HG03196 (cell line): Measurements from ENCODE around the gene CHD6.

Source experiments
- ATAC-seq: cut with Tn5 transposase; IDR thresholded peaks from one replicate; pipeline ENCODE4 v1.9.1; 2021; ENCODE audit not compliant: unreplicated experiment

Gene CHD6

DNA sequence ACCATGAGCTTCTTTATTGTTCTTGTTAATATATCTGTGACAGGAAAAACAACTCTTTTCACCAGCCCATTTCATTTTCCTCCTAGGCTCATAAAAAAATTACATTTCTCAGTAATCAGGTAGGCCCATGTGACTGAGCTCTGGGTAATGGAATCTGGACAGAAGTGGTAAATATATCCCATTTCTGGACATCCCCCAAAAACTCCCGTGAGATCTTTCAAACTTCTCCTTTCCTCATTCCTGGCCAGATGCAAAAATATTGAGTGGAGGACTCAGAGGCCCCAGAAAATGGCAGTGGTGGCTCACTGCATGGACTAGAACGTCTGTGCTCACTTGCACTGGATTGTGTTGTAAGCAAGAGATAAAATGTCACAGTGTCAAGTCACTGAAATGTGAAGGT is 3.8 kb upstream of the CHD6 start:
- ATAC-seq, result no peak

DNA sequence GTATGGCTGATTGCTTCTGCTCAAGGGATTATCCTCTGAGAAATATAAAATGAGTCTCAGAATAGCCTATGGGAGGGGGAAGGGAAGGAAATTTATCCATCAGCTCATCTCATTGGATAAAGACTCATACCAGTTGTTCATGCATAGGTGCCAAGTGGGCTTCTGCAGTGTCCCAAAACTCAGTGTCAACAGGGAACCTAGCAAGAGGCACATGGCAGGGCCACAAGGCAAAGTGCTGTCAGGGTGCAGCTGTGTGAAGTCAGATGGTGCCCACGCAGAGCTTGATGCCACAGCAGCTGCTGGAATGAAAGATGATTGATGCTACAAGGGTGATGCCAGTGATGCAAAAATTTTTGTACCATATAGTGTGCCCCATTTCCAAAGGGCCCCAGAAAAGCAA is 3.2 kb upstream of the CHD6 start:
- no peak for ATAC-seq

DNA sequence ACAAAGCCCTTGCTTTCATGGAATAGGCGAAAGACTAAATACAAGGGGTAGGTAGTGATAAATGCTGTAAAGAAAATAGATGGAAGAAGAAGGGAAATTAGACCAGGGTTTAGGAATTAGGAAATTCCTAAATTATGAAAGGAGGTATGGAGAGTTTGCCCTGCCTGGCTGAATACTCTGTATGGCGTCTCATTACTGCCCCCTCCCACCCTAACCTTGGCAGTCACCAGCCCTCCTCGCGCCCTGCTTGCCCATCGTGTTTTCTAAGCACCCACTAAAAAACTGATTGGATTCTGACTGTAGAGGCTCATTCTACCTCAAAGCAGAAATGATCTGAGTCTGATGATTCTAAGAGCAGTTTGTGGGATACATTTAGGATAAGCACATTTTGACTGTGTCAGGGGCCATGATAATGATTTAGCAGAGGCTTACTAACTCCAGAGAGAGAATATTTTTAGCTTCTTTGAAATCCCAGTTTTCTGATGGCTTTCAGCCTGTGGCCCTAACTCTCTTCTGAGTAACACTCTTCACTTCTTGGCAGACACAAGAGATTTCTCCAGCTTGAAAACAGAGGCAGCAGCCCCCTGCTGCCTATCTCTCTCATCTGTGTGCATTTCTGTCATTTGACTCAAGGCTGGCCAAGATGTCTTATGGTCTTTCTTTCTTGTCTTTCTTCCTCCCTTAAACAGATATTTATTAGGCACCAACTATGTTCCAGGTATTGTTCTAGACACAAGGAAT is 1.4 kb upstream of the CHD6 start:
- ATAC-seq, result no peak

DNA sequence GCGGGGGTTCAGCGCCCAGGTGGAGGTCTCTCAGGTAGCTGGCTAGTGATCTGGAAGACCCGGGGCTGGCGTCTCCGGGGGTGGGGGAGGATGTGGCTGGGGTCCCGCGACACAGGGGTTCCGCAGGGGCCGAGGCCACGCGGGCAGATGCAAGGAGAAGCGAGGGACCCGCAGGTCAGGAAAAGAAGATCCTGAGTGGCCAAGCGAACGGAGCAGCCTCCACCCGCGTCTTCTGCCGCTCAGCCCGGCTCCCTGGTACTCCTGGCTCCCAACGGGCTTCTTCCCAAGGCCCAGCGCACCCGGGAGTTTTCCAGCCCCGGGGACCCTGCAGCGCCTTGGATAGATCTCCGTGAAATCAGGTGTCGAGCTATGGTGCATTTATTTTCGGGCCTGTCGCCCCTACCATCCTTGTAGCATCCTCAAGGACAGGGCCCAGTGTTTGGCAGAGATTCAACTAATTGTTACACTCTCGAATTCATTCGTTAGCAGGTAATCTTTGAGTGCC is 682 bp upstream of the CHD6 start:
- ATAC-seq, result no peak

DNA sequence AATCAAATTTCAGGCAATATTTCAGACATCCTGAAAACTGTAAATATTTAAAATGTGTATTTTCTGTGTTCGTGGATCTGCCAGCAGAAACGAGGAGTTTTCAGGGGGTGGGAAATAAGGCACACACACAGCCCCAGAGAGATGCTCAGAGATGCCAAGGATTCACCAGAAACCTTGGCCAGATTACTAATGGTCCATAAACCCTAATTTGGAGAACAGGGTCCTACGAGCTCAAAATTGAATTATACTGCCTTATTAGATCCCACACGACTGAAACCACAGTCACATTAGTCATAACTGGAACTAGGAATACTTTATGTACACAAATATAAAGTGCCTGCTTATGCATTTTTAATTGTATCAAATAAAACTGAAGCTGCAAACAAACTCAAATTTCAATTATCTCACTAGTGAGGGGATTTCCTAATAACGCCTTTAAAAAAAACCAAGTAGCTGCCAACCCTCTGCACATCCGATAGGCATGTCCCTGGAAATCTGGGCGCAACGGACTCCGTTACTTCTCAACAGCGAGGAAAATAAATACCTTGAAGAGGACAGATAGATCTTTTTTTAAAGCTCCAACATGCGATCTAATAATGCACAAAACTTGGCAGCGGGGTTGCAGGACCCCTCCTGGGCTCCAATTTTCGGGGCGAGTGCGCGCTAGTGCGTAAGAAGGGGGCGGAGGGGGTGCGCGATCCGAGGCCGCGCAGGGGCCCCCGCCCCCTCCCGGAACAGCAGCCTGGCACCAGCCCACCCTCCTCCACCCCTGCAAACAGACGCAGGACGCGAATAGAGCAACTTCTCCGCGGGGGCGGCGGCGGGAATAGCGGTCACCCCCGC is 897 bp downstream of the CHD6 start:
- peak; percentile 9 for ATAC-seq

DNA sequence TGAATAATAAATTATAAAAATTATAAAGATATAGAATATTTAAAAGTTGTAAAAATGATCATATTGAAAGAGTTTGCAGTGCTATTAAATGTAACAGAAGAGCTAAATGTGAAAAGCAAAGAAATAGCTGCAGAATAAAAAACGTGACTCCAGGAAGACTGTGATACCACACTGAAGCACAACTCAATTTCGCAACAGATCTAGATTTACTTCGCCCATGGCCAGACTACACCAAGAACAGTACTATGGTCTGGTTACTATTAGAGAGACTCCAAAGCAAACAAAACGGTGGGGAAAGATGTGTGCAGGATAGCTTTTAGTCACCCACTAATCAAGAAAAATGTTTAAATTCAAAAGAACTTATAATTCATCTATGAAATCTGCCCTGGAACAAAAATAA is 1.9 kb downstream of the CHD6 start:
- ATAC-seq, result no peak

DNA sequence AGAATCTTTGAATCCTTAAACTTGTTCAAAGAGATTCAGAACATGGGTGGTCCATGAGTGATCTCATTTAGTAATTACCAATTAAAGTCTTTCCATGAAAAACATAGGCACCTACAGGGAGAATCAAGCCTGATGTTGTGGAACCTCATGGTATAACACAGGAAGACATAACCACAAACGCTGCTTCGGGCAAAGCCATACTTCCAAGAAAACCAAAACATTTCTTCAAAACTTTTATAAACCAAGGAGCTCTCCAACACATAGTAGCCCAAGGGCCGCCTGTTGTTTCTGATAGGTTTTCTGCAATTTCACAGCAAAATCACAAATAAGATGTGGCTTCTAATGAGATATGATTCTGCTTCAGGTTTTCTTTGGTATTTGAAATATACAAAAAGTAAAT is 2.5 kb downstream of the CHD6 start:
- ATAC-seq, result no peak

DNA sequence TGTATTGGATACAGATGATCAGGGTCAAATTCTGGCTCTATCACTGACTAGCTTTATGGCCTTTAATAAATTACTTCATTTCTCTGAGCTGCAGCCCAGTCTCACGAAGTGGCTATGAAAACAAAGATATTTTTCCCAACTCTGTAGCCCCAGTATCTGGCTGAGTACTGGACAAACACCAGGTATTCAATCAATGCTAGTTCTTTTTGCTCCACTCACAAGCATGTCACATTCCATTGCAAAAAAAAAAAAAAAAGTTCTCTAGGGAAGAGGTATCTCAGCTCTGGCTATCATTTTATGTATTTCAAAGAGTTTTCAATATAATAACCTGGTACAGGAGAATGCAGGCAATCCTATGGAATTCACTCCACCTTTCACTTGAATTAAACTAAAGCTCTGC is 3.1 kb downstream of the CHD6 start:
- no peak for ATAC-seq

DNA sequence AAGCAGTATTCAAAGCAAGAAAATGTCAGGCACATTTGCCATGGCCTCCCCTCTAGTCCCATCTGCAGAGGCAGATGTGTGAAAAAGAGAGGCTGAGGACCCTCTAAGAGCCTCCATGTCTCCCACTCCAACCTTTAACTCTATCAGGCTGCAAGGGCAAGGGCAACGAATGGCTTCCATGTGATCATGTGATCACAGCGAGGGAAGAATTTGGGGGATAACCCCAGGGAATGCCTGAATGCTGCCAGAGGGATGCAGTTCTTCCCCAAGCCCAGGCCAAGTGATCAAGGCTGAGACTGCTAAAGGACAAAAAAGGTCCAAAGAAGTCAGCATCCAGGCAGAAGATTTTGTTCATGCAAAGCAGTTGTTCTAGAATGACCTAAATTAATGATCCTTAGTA is 4.9 kb downstream of the CHD6 start:
- no peak for ATAC-seq

DNA sequence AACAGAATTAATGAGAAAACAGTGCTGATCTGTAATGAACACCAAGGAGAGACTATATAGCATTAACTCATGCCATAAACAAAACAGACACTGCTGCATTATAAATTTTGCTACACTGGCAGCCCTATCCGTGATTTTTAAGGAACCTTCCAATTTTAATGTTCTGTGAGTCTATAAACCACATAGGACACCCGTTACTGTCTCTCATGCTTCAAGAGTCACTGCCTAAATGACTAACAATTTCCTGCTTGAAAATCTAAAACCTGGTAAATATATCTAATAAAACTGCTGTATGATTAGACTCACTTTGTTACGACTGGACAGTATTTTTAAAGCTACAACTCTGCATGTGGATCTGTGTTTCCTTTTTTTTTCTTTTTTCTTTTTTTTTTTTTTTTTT is 8.7 kb downstream of the CHD6 start:
- no peak for ATAC-seq

DNA sequence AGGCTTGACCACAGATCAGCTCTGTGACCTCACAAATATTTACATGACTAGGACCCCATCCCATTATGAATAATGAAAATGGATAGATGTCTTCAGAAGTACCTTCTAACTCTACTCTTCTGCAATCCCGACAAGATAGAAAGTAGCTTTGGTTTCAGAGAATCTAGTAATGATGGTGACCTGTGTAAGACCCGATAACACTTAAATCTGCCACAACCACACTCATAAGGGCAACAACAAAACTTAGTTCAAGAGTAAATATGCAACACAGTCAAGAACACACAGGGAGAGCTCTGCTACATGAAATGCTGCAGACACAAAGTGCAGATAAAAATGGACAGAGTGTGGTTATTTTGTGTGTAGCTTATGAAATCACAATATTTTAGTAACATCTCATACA is 9.6 kb downstream of the CHD6 start:
- no peak for ATAC-seq

DNA sequence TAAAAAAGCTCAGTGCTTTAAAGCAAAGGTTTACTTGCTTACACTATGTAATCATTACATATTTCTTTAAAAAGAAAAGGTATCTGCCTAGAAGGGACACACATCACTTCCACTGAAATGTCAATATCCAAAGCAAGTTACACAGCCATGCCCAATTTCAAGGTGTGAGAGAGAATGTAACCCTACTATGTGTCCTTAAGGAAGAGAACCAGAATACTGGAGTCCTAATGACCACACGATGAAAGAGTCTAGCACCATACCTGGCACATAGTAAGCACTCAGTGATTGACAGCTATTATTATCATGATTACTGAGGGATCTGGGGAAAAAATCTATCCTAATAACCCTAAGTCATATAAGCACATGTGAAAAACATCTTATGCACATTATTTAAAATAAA is 10.4 kb downstream of the CHD6 start:
- ATAC-seq, result no peak

DNA sequence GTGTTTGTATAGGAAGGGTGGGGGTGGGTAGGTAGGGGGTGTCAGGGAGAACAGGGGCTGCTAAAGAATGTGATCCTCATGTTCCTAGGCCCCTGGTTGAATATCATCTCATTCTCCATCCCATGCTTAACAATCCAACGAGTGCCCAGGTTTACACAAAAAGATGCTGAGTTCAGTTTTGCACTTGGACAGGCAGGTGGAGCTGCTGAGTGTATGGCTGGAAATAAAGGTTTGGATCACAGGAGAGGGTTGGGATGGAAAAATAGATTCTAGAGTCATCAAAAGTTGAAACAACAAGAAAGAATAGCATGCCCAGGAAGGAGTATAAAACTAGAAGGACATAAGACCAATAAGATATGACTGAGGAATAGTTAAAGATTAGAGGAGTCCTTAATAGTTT is 14.2 kb downstream of the CHD6 start:
- no peak for ATAC-seq

DNA sequence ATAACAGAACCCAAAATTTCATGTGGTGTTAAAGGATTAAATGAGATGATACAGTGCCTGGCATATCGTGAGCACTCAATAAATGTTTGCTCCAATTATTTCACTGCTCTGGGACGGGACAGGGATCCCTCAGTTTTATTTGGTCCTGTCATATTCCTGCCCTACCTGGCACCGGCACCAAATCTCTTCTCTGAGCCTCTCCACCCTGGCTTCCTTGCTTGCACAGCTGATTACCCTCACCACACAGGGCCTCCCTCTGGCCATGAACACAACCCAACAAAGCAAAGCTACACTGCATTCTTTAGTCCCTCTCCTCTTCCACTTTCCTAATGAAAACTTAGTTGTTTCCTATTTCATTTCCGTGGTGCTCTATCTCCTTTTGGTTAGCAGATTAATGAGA is 16.4 kb downstream of the CHD6 start:
- no peak for ATAC-seq

DNA sequence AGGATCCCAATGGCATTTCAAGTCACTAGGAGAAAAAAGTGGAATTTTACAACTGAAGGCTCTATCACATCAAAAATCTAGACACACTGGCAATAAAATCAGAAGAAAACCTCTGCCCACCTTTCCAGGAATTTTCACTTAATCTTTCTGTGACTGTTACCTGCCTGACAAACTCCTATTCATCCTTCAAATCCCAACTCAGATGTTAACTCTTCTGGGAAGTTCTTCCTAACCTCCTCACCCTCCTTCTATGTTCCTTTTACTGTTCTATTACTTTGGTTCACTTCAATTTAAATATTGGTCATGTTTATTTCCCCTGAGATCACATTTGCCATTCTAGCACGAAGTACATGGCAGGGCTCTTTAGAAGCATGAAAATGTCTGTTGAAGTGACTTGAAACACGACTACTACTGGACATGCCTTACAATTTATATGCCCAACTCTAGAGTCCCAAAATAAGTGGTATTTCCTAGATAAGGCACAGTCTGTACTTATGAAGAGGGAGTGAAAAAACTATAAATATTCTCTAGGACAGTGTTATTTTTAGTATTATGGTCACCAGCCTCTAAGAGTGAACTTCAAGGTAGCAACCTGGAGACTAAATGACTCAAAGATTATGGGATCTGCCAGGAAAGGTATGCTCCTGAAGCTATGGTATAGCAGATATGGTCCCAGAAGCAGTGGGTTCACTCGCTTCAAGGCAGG is 17.1 kb downstream of the CHD6 start:
- no peak for ATAC-seq

DNA sequence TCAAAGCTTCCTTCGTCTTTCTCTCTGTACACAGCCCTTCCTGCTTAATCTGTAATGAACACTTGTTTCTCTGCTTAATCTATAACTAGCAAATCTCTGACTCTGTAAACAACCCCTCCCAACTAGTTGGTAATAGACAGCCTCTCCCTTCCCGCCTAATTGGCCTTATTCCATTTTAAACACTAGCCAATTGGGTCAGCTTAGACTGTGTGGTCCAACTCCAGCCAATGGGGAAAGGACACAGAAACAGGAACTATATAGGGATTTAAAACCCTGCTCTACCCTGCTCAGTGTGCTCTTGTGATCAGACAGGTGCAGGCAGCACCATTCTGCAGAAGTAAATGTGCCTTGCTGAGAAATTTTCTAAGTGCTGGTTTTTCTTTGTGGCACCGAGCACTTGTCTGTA is 18.5 kb downstream of the CHD6 start:
- no peak for ATAC-seq

DNA sequence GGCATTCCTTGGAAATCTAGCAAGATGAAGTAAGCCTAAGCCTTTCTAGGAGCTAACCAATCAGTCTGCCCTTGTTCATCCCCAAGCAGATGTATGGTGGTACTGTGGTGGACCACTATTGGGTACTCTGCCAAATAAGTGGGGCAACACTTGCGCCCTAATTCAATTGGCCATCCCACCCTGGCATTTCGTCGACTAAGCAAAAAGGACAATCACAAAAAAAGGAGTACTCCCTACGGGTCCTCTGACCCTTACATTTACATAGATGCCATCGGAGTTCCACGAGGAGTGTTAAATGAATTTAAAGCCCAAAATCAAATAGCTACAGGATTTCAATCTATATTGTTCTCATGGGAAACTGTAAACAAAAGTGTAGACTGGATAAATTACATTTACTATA is 19.5 kb downstream of the CHD6 start:
- no peak for ATAC-seq

DNA sequence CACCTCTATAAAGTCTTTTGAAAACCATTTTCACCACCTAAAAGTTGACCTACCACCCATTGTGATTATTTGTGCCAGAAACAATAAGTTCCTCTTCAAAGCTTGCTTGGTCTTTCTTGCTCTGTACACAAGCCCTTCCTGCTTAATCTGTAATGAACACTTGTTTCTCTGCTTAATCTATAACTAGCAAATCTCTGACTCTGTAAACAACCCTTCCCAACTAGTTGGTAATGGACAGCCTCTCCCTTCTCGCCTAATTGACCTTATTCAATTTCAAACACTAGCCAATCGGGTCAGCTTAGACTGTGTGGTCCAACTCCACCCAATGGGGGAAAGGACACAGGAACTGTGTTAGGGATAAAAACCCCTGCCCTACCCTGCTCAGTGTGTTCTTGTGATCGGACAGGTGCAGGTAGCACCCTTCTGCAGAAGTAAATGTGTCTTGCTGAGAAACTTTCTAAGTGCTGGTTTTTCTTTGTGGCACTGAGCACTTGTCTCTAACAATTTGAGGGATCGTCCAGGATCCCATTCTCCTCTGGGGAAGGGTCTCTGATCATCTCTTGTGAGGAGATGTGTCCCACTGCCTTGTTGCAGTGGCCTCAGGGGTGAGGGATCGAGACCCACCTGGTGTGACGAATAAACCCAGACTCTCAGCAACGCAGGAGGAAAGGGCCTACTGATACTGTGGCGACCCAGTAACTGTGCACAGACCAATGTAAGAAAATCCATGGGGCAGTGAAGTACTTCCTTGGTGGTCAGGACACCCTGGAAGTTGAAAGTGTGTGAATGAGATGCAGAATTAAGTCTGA is 23.5 kb downstream of the CHD6 start:
- ATAC-seq, result no peak

DNA sequence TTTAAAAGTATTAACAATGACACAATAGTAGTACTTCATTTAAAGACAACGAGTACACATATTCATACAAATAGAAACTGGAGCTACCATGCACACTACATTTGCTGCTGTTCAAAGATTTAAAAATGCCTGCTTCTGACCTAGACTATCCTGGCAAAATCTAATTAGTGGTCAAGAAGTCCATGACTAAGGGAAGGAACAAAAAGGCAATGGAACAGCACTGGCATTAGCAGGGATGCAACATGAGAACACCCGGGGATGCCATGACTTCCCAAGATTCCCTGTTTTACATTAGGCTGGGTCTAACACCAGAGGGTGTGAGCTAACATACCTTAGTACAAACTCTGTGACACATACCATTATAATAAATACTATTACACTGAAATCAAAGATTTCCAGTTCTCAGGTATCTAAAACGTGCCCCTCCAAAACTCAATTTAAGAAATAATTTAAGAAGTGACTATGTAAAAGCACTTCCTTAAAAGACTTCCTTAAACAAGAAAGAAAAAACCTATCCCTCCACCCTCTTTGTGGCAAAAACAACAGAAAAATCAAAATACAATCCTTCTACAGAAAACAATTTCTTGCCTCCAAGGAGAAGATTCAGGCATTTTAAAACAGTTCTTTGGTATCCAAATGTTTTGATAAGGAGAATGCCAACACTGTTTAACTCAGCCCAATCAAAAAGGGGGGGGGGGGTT is 25.5 kb downstream of the CHD6 start:
- no peak for ATAC-seq

DNA sequence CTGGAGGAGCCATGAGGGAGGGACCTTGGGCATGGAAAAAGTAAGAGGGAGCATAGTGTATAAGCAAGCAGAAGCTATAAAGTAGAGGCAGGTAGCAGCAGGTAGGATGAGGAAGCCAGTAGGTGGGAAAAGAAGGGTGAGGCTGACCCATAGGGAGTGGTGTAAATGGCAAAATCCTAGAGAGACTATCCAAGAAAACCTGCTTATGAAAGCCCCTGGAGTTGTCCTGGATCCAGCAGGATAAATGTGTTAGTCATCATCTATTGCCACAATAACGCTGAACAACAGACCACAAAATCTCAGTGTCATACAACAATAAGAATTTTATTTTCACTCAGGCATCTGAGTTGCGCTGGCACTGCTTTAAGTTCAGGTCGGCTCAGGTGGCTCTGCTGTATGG is 30.2 kb downstream of the CHD6 start:
- ATAC-seq, result no peak
